ENCODE results near the gene CCT3. TPM values are rescaled to one million over a fixed set of nuclear protein-coding genes. Genes with fewer than 3 reads are reported as not detected.

The CCT3 gene
- total and polyA plus RNA-seq, 10 of the 15 experiments (the other 5 are each of a cell fraction or from before 2014, with no cell fraction given) = 319 to 585 (median 427) TPM

- POLR2A ChIA-PET = interaction anchor here (0.7 to 2.7 kb wide), 5 partner anchors 10 to 376 kb away, joined by 3 to 12 read pairs (median 4); partner anchors contain the start of gene SMG5
- ATAC-seq = no peak
- BruUV-seq (replicated peaks) = no TSS peak
Measured at GRCh38 chr1:156270314-156270713, 67.8 kb downstream of the CCT3 start.

More at GRCh38 chr1:156270314-156270713, 67.8 kb downstream of the CCT3 start:
- Histone ChIP-seq H3K4me2 (ENCODE audit: control insufficient read depth, insufficient read depth) (no peak overlapping the region), H3K27ac (ENCODE audit: control insufficient read depth, insufficient read depth) (no peak overlapping the region), H3K4me3 (no peak overlapping the region), H3K79me2 (ENCODE audit: control insufficient read depth, insufficient read depth, low read length) (no peaks in the 10 kb centered on the region), H3K9ac (ENCODE audit: control insufficient read depth, insufficient read depth, low read length) (no peak overlapping the region), H3K36me3 (ENCODE audit: control insufficient read depth in 2 of 2, insufficient read depth in 2 of 2, low read length in 1 of 2) (peaks cover 37 to 62% of the 10 kb centered on the region in 2 experiments), H3K27me3 (replicated peaks in 1 of 2; ENCODE audit: control insufficient read depth in 2 of 2, insufficient read depth in 2 of 2, low read length in 1 of 2) (no peaks in the 10 kb centered on the region), H2AFZ (ENCODE audit: control insufficient read depth, low read depth, low read length) (no peak overlapping the region), H3K4me1 (ENCODE audit: control insufficient read depth, insufficient read depth, low read length) (no peaks in the 10 kb centered on the region), H3K9me3 (replicated peaks; ENCODE audit: control insufficient read depth, insufficient read depth, low read length) (no peaks in the 10 kb centered on the region), H4K20me1 (ENCODE audit: control insufficient read depth, insufficient read depth) (no peaks in the 10 kb centered on the region)
- DNase-seq (ENCODE audit: low read depth, low spot score) = no peak
- ChIA-PET SMC1A (ENCODE audit: uncharacterized antibody, unreplicated experiment) (interaction anchor here (1.1 to 1.6 kb wide), 2 partner anchors 10 to 47 kb away, joined by 3 read pairs; no protein-coding TSS in a partner anchor), CTCF (interaction anchor here (0.6 to 2.1 kb wide), 2 partner anchors 11 to 211 kb away, joined by 6 to 9 read pairs; partner anchors contain the start of gene SMG5), RAD21 (ENCODE audit: unreplicated experiment) (no interaction called here)
- WGBS (ENCODE audit: insufficient coverage, insufficient replicate concordance, low lambda C conversion rate, missing lambda C conversion rate) = 98% methylated on average over 3 of the region's 3 CpGs
- intact Hi-C loops (cut with micrococcal nuclease; ENCODE audit: unreplicated experiment) = no loop called here
- FAIRE-seq = no peak
- in situ Hi-C loops (cut with MboI) = no loop called here
- no peak for TF ChIP-seq TAF1 (IDR thresholded peaks at IDR 0.05; ENCODE audit: borderline replicate concordance, low read depth, low read length)
- TF ChIP-seq KDM1A (IDR thresholded peaks at IDR 0.05; ENCODE audit: borderline replicate concordance) = no peak
- no peak for TF ChIP-seq ATF2 (IDR thresholded peaks at IDR 0.05; ENCODE audit: low read length)
- no peak for TF ChIP-seq EP300 (IDR thresholded peaks at IDR 0.05; ENCODE audit: borderline replicate concordance in 1 of 2, control insufficient read depth in 1 of 2, low read depth in 2 of 2, low read length in 2 of 2)
- no peak for TF ChIP-seq ZNF384 (IDR thresholded peaks at IDR 0.05; ENCODE audit: borderline replicate concordance, low read depth, low read length)
- TF ChIP-seq SMARCA5 (IDR thresholded peaks at IDR 0.05) = no peak
- TF ChIP-seq E4F1 (IDR thresholded peaks at IDR 0.05; ENCODE audit: borderline replicate concordance, partially characterized antibody) = no peak
- TF ChIP-seq SMAD5 (IDR thresholded peaks at IDR 0.05; ENCODE audit: low read depth) = no peak
- no peak for TF ChIP-seq EZH2 (IDR thresholded peaks at IDR 0.05; ENCODE audit: borderline replicate concordance, control insufficient read depth, low read depth, low read length)
- no peak for TF ChIP-seq IKZF2 (IDR thresholded peaks at IDR 0.05)
- no peak for TF ChIP-seq RAD21 (IDR thresholded peaks at IDR 0.05; ENCODE audit: insufficient read depth, low read depth, low read length)
- no peak for TF ChIP-seq SRF (IDR thresholded peaks at IDR 0.05; ENCODE audit: low read depth in 2 of 2, low read length in 2 of 2)

All from GM12878 (cell line).